Stimulated activated CD8-positive, alpha-beta memory T cell treated with anti-CD3 and anti-CD28 coated beads, Interleukin-12 subunit alpha, Interleukin-12 subunit beta, amount 100 ng/mL, for 1 hour (primary cell): ENCODE results near the gene KRT17.
"Not testable (repeated sequence)": the region's sequence is repeated elsewhere in the genome, so short reads cannot be mapped to it uniquely, and the experiment has no call there.

Experiments
- DNase-seq: peaks from one replicate; pipeline ENCODE4 v3.0.0-alpha.2; 2020; ENCODE audit warnings: low read depth

Gene KRT17

DNA sequence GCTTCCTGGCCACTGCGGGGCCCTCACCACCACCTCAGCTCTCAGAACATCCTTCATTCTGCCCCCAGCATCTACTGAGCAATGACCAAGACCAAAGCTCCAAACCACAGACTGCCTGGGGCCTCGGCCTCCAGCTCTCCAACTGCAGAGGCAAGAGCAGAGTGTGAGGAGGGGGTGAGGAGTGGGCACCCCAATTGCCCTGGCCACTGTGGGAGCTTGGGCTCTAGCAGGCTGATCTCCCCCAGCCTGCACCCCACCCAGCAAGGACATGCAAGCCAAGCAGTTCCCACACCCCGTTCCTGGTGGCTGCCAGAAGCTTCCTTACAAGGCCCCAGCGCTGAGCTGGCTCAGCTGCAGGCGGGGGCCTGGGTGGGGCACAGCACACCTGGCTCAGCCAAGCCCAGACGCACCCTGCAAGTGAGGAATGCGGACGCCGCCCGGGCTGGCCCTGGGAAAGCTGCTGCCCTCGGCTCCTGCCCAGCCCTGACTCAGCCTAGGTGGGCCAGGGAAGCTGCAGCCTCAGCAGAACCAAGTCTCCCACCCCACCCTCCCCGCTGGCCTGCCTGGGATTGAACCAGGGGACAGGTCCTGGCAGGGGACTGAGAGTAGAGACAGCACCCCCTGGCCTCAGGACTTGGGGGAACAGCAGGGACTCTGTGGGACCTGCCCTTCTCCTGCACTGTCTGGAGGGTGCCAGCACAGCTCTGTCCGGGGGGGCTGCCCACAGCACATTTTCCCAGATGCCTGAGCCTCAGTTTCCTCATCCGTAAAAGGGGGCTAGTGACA lies 29.7 kb upstream of the KRT17 start:
- DNase-seq = no peak

DNA sequence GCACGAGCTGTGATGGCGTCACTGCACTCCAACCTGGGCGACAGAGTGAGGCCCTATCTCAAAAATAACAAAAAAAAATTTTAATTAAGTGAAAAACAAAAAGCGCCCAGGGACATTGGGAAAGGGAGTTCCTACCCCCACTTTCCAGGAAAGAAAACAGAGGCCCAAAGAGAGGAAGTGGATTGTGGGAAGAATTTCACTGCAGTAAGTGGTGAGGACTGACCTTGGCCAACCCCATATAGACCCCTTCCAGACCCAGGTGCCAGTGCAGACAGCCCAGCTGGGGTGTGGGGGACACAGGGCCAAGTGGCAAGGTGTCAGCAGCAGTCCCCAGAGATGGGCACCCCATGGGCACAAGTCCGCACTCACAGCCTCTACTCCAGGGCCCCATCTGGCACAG lies 29.0 kb upstream of the KRT17 start:
- no peak for DNase-seq

DNA sequence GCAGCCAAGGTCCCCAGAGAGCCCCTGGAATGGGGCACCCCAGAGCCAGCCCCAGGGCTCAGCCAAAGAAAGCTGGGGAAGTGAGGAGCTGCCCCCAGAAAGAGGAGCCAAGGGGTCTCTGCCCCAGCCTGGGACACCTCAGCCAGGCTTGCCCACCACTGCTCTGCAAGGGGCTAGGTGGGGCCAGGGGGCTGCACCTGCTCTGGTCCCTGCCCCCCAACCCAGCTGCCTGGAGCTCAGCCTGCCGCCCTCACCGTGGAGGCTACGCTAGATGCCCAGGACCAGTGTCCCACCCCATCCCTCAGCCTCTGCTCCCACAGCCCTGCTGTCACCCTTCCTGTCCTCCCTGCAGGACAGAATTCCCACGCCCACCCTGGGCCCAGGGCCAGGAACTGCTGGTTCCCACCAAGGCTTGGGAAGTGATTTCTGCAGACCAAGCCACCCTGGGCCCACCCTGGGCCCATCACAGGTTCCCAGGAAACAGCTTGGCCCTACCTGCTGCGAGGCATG lies 28.1 kb upstream of the KRT17 start:
- DNase-seq = no peak

DNA sequence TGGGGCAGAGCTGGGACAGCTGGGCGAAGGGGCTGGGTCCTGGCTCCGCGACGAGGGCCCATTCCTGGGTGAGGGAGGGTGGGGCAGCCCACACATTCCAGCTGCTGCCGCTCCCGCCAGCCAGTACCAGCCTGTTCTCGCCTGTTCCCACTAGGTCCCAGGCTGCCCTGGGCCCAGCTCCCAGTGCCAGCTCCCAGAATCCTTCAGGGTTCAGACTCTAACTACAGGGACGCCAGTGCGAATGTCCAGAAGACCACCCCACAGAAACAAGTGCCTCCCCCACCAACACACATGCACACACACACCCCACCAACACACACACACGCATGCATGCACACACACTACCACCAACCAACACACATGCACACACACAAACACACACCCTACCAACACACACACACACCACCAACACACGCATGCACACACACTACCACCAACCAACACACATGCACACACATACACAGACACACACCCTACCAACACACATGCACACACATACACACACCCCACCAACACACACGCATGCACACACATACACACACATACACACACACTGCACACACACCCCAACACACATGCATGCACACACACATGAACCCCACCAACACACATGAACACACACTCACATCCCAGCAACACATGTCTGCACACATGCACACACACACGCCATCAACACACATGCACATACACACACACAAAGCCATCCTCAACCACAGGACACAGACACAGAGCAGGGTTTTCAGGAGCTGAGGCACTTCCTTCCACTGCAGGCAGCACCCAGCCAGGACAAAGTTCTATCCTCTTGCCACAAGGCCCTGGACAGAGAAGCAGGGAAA lies 27.5 kb upstream of the KRT17 start:
- no peak for DNase-seq

DNA sequence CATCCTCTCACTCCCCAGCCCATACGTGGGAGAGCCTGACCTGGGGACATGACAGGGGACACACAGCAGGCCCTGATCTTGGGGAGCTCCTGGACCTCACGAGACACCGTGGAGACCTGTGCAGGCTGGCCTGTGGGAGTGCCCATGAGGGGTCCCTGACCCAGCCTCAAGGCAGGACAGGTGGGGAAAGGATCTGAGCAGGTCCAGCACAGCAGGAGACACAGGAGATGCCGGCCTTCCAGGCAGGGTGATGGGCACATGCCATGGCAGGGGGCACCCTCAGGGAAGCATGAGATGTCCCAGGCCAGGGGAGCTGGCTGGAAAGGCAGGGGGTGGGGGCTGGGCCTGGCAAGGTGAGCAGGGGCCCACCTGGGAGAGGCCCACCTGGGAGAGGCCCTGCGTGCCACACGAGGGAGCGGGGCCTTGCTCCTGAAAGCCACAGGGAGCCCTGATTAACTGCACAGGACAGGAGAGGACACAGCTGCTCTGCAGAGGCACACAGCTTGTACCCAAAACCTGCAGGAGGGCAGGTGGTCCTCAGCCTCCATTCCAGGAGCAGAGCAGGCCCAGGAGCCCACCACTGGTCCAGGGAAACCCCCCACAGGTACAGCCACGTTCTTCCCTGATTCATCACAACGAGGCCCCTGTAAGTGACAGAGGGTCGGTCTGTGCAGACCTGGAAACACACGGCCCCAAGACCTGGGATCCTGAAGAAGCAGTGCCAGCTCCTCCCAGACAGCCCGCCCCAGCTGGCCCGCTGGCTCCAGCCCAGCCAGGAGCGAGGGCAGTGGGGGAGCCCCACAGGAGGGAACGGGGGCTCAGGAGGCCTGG lies 26.6 kb upstream of the KRT17 start:
- DNase-seq = no peak

DNA sequence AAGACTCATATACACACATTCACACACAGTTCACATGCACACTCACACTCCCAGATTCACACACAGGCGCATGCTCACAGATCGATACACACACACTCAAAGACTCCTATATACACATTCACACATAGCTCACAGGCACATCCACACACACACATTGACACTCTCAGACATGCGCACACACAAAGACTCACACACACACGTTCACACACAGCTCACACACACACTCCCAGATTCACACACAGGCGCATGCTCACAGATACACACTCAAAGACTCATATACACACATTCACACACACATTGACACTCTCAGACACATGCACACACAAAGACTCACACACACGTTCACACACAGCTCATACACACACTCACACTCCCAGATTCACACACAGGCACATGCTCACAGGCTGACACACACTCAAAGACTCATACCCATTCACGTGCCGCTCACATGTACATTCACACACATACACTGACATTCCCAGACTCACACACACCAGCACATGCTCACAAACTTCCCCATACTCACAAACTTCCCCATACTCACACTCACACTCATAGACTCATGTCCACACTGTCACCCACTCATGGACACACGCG lies 25.6 kb upstream of the KRT17 start:
- DNase-seq = no peak

DNA sequence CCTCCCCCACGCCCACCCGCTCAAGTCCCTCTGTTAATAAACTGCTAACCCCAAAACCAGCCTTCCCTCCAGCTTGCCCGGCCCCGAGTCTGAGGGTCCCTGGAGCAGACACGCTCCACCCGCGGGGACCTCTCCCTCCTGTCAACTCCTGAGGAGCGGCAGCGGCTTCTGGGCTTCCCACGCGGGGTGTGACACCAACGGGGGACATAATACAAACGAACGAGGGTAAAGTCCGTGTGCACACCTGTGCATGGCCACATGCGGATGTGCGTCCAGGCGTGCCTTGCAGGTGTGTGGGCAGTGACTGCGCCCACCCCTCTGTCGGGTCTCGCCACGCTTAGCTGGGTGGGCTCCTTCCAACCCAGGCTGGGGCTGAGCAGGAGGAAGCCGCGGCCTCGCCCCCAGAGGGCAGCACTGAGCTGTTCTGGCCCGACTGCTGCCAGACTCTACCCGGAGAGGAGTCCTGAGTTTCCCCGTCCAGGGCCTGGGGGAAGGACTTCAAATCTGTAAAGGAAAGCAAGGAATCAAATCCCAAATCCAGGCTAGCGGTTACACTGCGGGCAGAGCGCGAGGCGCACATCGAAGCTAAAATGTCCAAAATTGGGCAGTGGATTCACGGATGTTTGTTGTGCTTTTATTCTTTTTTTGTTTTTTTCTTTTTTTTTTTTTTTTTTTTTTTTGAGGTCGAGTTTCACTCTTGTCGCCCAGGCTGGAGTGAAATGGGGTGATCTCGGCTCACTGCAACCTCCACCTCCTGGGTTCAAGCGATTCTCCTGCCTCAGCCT lies 24.2 kb upstream of the KRT17 start:
- DNase-seq = peak; percentile 76

DNA sequence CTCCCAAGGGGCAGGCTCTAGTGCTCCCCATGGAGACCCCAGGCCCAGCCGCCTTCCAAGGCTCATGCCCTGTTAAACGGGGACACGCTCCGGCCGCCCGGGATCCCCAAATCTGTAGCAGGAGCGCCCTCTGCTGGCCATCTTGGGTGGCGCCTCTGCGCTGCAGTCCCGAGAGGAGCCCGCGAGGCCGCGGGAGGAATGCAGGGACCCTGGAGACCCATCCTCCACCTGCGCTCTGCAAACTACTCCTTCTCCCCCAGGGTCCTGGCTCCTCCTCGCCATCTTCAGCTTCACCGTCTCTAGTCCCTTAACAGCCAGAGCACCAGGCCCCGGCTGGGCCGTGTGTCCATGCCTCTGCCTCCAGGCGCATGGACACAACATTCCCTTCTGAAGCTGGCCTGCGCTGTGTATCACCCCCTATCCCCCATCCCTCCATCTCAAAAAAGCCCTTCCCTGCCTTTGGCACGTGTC lies 23.6 kb upstream of the KRT17 start:
- peak; percentile 81 for DNase-seq

DNA sequence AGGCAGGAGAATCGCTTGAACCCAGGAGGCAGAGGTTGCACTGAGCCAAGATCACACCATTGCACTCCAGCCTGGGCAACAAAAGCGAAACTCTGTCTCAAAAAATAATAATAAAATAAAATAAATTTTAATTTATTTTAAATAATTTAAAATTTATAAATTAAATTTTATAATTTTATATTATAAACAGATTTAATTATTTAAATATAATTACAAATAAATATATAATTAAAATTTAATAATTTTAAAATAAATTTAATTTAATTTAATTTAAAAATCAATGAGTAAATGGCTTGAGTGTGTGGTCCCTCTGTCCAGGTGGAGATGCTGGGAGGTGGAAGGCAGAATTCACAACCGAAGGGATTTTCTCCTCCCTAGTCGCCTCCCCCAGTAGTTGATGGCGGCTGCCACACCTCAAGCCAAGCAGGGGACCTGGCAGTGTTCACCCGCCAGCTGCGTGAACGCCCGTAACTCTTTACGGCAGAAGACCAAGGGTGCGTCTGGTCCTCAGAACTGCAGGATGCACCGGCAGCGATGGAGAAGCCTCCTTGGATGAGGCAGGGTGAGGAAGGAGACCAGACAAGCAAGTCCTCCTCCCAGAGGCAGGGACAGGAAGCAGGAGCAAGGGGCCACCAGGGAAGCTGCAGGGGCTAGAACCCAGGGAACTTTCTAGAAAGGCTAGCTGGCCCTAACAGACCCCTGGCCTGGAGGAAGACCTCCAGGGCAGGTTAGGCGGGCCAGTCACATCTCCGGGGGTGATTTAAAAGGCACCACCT lies 22.9 kb upstream of the KRT17 start:
- no peak for DNase-seq

DNA sequence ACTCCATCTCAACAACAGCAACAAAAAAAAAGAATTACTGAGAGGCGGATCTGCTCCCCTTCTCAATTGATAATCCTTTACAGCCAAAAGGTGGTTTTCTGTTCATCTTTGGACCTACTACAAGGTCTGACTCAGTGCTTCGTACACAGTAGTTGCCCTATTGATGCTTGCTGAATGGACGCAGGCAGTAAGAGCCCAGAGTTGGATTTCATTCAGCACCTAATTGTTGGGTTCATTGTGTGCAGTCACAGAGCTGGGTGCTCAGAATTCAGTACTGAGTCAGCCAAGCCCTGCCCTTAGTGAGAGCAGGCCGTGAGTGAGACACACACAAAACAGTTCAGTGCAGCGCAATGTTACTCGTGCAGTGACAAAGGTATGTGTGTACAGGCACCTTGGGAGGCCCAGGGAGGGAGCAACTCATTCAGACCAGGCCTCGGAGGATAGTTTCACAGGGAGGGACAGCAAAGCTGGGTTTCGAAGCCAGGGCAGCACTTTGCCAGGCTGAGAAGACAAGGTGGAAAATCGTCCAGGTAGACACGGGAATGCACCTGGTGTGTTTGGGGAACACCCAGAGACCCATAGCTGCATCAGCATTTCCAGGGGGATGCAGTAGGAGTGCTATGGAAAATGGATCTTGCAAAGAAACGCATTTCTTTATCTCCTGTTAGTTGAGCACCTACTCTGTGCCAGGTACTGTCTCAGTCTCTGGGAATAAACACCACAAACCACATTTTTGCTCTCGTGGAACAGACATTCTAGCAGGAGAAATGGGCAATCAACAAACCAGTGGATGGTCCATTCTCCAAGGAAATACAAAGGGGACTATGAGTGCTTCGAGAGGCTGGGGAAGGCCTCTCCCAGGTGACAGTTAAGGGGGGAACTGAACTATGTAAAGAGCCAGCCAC lies 18.1 kb upstream of the KRT17 start:
- no peak for DNase-seq

DNA sequence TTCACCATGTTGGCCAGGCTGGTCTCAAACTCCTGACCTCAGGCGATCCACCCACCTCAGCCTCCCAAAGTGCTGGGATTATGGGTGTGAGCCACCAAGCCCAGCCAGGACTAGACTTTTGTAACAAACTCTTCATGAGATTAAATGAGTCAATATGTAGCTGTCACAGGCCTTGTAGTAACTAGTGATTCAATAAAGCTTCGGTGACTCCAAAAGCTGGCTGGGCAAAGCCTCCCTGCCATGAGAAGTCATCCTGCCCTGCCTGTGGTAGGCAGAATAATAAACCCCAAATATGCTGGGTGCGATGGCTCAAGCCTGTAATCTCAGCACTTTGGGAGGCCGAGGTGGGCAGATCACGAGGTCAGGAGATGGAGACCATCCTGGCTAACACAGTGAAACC lies 16.2 kb upstream of the KRT17 start:
- DNase-seq = not testable (repeated sequence)

DNA sequence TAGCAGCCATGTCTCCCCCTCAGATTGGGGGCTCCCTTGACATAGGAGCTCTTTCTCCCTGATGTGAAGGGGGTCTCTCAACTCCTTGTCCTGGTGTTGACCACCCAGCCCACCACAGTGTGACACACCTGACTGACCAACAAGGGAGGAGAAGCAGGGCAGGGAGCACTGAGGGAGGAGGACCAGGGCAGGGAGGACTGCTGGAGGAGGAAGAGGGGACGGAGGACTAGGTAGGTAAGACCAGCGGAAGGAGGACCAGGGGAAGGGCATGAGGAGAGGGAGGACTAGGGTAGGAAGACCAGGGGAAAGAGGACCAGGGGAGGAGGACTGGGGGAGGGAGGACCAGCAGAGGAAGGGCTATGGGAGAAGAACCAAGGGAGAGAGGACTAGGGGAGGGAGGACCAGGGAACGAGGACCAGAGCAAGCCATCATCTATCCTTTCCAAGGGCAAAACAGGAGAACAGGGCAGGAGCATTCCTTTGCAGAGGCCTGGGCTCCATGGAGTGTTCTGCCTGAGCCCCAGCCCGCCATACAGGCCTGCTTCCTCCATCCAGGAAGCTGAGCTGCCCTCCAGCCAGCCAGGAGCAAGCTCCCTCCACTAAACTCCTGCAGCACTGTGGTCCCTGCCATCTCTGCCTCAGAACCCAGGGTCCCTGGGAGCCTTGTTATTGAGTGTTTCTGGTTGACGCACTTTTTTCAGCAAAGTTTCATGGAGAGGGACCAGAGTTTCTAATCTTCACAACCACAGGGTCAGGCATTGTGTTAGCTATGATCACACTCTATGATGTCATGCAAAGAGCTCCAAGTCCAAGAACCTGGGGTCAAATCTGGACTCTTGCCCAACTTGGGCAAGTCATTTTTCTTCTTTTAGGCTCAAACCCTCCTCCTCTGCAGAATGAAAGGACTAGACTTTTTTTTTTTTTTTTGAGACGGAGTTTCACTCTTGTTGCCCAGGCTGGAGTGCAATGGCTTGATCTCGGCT lies 15.4 kb upstream of the KRT17 start:
- DNase-seq = no peak

DNA sequence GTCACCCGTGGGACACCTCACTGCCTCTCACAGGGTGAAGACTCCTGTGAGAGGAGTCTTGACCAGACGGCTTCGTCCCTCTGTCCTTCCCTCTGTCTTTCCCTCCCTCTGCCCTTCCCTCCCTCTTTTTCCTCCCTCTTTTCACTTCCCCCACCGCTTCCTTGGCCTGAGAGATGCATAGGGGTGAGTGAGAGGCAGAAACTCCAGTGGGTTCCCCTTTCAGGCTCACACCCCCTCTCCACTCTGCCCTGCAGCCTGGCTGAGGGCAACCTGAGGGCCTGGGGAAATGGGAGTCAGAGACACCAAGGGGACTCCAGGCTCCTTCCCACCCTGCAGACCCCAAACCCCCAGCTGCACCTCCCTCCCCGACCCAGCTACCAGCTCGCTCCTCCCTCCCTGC lies 14.6 kb upstream of the KRT17 start:
- DNase-seq = no peak

DNA sequence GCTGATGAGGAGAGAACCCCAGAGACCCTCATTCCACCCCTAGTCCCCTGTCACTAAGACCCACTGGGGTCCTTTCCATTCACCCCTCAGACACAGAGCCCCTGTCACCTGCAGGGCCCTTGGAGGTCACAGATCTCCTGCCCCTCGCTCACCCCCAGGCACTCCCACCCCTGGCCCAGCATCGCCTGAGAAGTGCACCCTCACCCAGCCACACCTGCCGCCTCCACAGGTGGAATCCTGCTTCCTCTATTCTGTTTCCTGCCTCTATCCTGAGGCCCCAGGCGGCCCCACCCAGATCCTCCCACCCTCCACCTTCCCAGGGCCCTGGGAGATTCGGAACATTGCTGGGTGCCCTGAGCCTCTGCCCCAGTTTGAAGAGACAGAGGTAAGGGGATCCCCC lies 13.8 kb upstream of the KRT17 start:
- no peak for DNase-seq

DNA sequence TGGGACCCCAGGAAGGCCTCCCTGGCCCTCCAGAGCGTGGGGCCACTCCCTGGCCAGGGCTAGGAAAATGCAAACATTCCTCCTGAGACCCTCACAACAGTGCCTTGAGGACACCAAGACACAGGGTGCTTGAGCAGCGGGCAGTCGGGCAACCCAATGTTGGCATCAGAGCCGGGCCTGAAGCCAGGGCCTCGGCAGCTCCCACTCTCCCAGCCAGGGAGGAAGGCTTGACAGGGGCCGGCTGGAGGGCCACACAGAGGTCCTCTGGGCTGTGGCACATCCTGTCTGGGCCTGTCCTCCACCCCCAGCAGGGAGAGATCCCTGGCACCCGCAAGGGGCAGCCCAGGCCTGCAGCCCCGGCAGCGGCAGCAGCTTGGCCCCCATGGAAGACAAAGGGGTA lies 12.3 kb upstream of the KRT17 start:
- DNase-seq = no peak

DNA sequence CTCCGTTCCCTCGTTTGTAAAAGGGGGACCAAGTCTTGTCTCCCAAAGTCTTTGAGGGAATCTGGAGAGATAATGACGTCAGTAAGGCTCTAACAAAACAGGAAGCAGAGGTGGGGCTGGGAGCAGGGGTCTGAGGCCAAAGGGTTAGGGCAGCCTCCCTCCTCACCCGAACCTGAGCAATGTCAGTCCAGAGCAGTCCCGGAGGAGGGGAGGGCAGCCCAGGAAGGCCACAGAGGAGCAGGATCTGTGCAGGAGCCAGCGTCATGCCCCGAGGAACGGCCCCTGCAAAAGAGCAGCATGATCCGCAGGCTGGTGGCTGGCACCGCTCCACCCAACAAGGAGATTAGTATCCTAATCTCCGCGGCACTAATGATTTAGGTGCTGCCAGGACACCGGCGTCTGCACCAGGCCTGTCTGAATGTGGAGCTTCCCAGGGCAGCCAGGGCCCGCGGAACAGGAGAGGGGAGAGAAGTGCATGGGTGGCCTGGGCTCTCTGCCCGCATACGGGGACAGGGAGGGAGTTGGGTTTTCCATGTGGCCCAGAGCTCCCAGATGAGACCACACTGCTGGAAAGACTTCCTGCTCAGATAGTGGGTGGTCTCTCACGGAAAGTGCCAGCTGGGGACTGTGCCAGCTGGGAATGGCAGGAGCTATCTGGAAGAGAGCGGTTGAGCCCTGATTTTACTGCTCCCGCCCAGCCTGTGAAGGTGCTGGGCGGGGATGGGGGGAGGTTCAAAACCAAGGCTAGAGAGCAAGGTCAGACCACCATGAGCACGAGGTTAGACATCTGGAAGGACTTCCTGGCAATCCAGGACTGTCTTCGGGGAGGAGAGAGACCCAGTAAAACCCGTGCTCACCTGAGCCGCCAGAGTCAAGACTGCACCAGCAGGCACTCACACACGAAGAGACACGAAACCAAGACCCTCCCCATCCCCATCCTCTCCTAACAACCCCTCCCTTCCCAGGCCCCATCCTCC lies 11.0 kb upstream of the KRT17 start:
- DNase-seq = no peak

DNA sequence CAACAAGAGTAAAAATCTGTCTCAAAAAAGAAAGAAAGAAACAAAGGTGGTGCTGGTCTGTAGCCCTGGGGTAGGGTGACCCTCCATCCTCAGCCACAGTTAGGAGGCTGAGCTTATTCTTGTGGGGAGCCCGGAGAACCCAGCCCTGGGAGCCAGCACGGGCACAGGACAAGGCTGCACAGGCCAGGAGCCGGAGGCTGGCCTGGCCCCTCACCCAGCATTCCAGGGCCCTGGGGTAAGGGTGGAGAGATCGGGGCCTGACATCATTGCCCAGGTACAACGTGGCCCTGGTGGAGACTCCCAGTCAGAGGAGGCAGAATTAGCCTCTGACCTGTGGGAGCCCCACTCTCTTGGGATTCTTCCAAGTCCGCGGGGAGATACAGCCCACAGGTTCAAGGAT lies 10.3 kb upstream of the KRT17 start:
- no peak for DNase-seq
